HCT116 (cell line): Measurements from ENCODE around the gene AMBRA1. TPM values are rescaled to one million over a fixed set of nuclear protein-coding genes. Genes with fewer than 3 reads are reported as not detected.

ENCODE experiments used
- ATAC-seq: fragments of 200-7000 bp; cut with Tn5 transposase; 2 replicates; pipeline ENCODE4 v1.9.1; 2020; ENCODE audit warnings: mild to moderate bottlenecking, moderate library complexity
- BruUV-seq: library from RNA; stranded (reverse); fragments of 400-500 nt; replicated peaks from 2 replicates; lab custom pipeline; 2021; lab: Mats Ljungman, UMichigan
- CTCF ChIA-PET: fragments of 300-600 bp; sonication (Branson Sonifier 250); formaldehyde crosslinking; loops from one replicate; lab custom pipeline; 2021; ENCODE audit warnings: antibody characterized with exemption; lab: Charles Lee
- POLR2A ChIA-PET: fragments of 300-600, 350-600 bp; sonication (Branson Sonifier 250); formaldehyde crosslinking; loops from one replicate; lab custom pipeline; 2021; ENCODE audit warnings: antibody characterized with exemption; lab: Charles Lee
- RAD21 ChIA-PET, 2 experiments: fragments of 300-600 bp; sonication (Branson Sonifier 250); formaldehyde crosslinking; loops; one replicate each; lab custom pipeline; 2023; ENCODE audit warnings: low total read pairs in 2 of 2; ENCODE audit not compliant: uncharacterized antibody in 2 of 2, unreplicated experiment in 2 of 2, low non-redundant PET in 1 of 2; lab: Charles Lee
- DNase-seq: peaks from one replicate; pipeline ENCODE4 v3.0.0-alpha.2; 2010; ENCODE audit warnings: low read depth, low spot score
- H2AFZ ChIP-seq: fragments of 200-600 bp; shearing (Covaris generic), sonication (generic); 2 replicates; pipeline ENCODE4 v1.6.1; 2017; ENCODE audit warnings: low read depth, mixed run types, mixed read lengths, antibody characterized with exemption, low read length; ENCODE audit not compliant: poor library complexity, severe bottlenecking
- H3K27ac ChIP-seq: 2 replicates; pipeline ENCODE4 v1.5.1; 2012; ENCODE audit warnings: low read depth, low read length
- H3K27me3 ChIP-seq: fragments of 200-600 bp; sonication (generic); 2 replicates; pipeline ENCODE4 v1.6.1; 2016; ENCODE audit warnings: mixed run types, low read length, mixed read lengths; ENCODE audit not compliant: insufficient read depth
- H3K36me3 ChIP-seq, 2 experiments: fragments of 200-500 bp in 1 of 2; fragments of 200-600 bp in 1 of 2; sonication (Bioruptor generic) in 1 of 2; sonication (generic) in 1 of 2; 2 replicates each; pipeline versions ENCODE4 v1.5.1 to v1.6.1; 2014 to 2016; ENCODE audit warnings: low read length in 2 of 2, inconsistent platforms in 1 of 2, mixed read lengths in 1 of 2, mixed run types in 1 of 2; ENCODE audit not compliant: insufficient read depth in 2 of 2, control insufficient read depth in 1 of 2
- H3K4me1 ChIP-seq, 2 experiments: fragments of 200-600 bp in 1 of 2; sonication (generic) in 1 of 2; 2 replicates each; pipeline versions ENCODE4 v1.5.1 to v1.6.1; 2012 to 2017; ENCODE audit warnings: low read length in 2 of 2, inconsistent platforms in 1 of 2, mild to moderate bottlenecking in 1 of 2, mixed read lengths in 1 of 2, mixed run types in 1 of 2, moderate library complexity in 1 of 2; ENCODE audit not compliant: insufficient read depth in 2 of 2, control insufficient read depth in 1 of 2
- H3K4me2 ChIP-seq: fragments of 200-600 bp; sonication (generic); 2 replicates; pipeline ENCODE4 v1.6.1; 2017; ENCODE audit warnings: mixed run types, low read length, mixed read lengths
- H3K4me3 ChIP-seq, 2 experiments: fragments of 200-600 bp in 1 of 2; sonication (generic) in 1 of 2; replicated peaks in 1 of 2; 2 replicates each; pipeline ENCODE4 v1.5.1; 2011 to 2016; ENCODE audit warnings: low read length in 2 of 2, control low read depth in 1 of 2, low read depth in 1 of 2, mild to moderate bottlenecking in 1 of 2, mixed read lengths in 1 of 2, mixed run types in 1 of 2
- H3K79me2 ChIP-seq: fragments of 200-600 bp; sonication (generic); 2 replicates; pipeline ENCODE4 v1.6.1; 2017; ENCODE audit warnings: mild to moderate bottlenecking, mixed run types, low read length, moderate library complexity, mixed read lengths; ENCODE audit not compliant: insufficient read depth
- H3K9ac ChIP-seq: fragments of 200-600 bp; sonication (generic); 2 replicates; pipeline ENCODE4 v1.6.1; 2016; ENCODE audit warnings: low read length, mixed read lengths
- H3K9me2 ChIP-seq: fragments of 200-600 bp; sonication (generic), shearing (Covaris generic); 2 replicates; pipeline ENCODE4 v1.6.1; 2017; ENCODE audit warnings: mixed run types, mild to moderate bottlenecking, moderate library complexity; ENCODE audit not compliant: insufficient read depth
- H3K9me3 ChIP-seq, 2 experiments: fragments of 200-500 bp in 1 of 2; fragments of 200-600 bp in 1 of 2; sonication (Bioruptor generic) in 1 of 2; sonication (generic) in 1 of 2; 2 replicates each; pipeline ENCODE4 v1.6.1; 2014 to 2017; ENCODE audit warnings: low read length in 2 of 2, mixed read lengths in 2 of 2, inconsistent platforms in 1 of 2, low read depth in 1 of 2, mild to moderate bottlenecking in 1 of 2, mixed run types in 1 of 2, moderate library complexity in 1 of 2; ENCODE audit not compliant: control insufficient read depth in 1 of 2, insufficient read depth in 1 of 2
- H4K20me1 ChIP-seq: fragments of 200-600 bp; sonication (generic), shearing (Covaris generic); 2 replicates; pipeline ENCODE4 v1.6.1; 2017; ENCODE audit warnings: mixed run types, mild to moderate bottlenecking, moderate library complexity; ENCODE audit not compliant: insufficient read depth
- ELF1 ChIP-seq: IDR thresholded peaks from 2 replicates; pipeline ENCODE4 v1.6.1; 2012; ENCODE audit warnings: low read depth, borderline replicate concordance
- EZH2 ChIP-seq: fragments of 200-600 bp; sonication (generic); IDR thresholded peaks from 2 replicates; pipeline ENCODE4 v1.6.1; 2017; ENCODE audit warnings: antibody characterized with exemption, mixed run types
- RAD21 ChIP-seq: IDR thresholded peaks from 2 replicates; pipeline ENCODE4 v1.6.1; 2012; ENCODE audit warnings: low read depth, mild to moderate bottlenecking
- intact Hi-C: fragments of 100-400 bp; cut with micrococcal nuclease; formaldehyde crosslinking; loops from 2 replicates; pipeline ENCODE4 v1.10.0; 2022
- total RNA-seq: library from RNA; stranded (reverse); gene quantifications from one replicate; pipeline ENCODE4 v1.2.1, GENCODE V29; 2021; ENCODE audit not compliant: unreplicated experiment
- TF ChIP-seq, protein P1 (sequence below): IDR thresholded peaks from 2 replicates; pipeline ENCODE4 v1.6.1; 2012; ENCODE audit warnings: low read depth

AMBRA1 gene
- total RNA-seq, 1 experiment from 2014 or later = 22.7 TPM

DNA sequence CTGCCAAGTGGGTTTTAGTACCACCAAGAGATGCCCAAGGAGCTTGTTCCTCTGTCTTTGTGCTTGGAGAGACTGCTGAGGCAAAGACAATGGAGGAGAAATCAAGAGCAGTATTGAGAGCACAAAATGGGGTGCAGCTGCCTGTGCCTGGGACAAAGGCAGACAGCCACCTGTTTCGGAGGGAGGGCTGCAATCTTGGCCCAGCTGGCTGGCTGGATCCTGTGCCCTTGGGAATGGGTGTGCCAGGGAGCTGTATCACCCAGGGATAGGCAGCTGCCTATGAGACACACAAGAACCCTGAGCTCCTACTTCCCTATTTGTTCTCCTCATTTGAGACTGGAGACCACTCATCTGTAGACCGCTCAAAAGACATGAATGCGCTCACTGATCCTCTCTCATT lies 178.9 kb downstream of the AMBRA1 start (continued):
- TF ChIP-seq, protein P1, sequence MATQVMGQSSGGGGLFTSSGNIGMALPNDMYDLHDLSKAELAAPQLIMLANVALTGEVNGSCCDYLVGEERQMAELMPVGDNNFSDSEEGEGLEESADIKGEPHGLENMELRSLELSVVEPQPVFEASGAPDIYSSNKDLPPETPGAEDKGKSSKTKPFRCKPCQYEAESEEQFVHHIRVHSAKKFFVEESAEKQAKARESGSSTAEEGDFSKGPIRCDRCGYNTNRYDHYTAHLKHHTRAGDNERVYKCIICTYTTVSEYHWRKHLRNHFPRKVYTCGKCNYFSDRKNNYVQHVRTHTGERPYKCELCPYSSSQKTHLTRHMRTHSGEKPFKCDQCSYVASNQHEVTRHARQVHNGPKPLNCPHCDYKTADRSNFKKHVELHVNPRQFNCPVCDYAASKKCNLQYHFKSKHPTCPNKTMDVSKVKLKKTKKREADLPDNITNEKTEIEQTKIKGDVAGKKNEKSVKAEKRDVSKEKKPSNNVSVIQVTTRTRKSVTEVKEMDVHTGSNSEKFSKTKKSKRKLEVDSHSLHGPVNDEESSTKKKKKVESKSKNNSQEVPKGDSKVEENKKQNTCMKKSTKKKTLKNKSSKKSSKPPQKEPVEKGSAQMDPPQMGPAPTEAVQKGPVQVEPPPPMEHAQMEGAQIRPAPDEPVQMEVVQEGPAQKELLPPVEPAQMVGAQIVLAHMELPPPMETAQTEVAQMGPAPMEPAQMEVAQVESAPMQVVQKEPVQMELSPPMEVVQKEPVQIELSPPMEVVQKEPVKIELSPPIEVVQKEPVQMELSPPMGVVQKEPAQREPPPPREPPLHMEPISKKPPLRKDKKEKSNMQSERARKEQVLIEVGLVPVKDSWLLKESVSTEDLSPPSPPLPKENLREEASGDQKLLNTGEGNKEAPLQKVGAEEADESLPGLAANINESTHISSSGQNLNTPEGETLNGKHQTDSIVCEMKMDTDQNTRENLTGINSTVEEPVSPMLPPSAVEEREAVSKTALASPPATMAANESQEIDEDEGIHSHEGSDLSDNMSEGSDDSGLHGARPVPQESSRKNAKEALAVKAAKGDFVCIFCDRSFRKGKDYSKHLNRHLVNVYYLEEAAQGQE = no peak
- TF ChIP-seq EZH2 (no peak), ELF1 (no peak)

DNA sequence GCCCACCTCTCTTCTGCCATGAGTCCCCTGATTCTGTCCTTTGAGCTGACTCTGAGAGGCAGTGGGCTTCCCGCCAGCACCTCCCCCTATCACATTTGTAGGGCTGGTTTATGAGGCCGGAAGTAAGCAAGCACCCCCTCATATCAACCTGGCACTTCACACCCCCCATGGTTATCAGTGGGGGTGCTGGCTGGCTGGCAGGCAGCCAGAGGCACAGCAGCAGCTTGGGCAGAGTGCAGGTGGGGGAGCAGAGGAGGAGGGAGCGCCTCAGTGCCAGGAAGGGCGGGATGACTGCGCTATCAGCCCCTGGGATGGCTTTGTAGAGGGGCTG lies 179.4 kb downstream of the AMBRA1 start:
- Histone ChIP-seq H3K36me3 (peaks cover 0 to 4% of the 10 kb centered on the region in 2 experiments; a peak in 2 of 4 replicates), H3K9me2 (no peaks in the 10 kb centered on the region), H3K27me3 (no peaks in the 10 kb centered on the region), H3K27ac (no peak overlapping the region), H3K9me3 (no peaks in the 10 kb centered on the region), H3K4me3 (no peak overlapping the region), H3K79me2 (no peaks in the 10 kb centered on the region), H3K4me1 (no peaks in the 10 kb centered on the region), H3K9ac (no peak overlapping the region), H2AFZ (no peak overlapping the region), H3K4me2 (no peak overlapping the region), H4K20me1 (no peaks in the 10 kb centered on the region)
- ChIA-PET POLR2A (no interaction called here), CTCF (no interaction called here), RAD21 (no interaction called here)
- BruUV-seq = no TSS peak
- ATAC-seq (no peak), DNase-seq (no peak)
- intact Hi-C loops = no loop called here
- TF ChIP-seq, protein P1 = no peak
- no peak for TF ChIP-seq RAD21
